A673 (cell line): ENCODE data around the gene KYNU. TPM values are rescaled to one million over a fixed set of nuclear protein-coding genes. Genes with fewer than 3 reads are reported as not detected.
A peak's percentile ranks its signal among the peaks of the same experiment; 100 is the strongest.

Source experiments
- BruUV-seq: library from RNA; stranded (reverse); fragments of 400-500 nt; replicated peaks from 2 replicates; lab custom pipeline; 2021; lab: Mats Ljungman, UMichigan
- CTCF ChIA-PET: fragments of 300-600 bp; sonication (Branson Sonifier 250); formaldehyde crosslinking; loops from one replicate; lab custom pipeline; 2022; ENCODE audit warnings: antibody characterized with exemption; lab: Charles Lee
- POLR2A ChIA-PET: fragments of 300-600 bp; sonication (Branson Sonifier 250); formaldehyde crosslinking; loops from one replicate; lab custom pipeline; 2022; ENCODE audit warnings: antibody characterized with exemption; ENCODE audit not compliant: low non-redundant PET; lab: Charles Lee
- DNase-seq: peaks from one replicate; pipeline ENCODE4 v3.0.0-alpha.2; 2015; ENCODE audit warnings: low spot score
- H3K27ac ChIP-seq: fragments of 200-600 bp; sonication (generic); 2 replicates; pipeline ENCODE4 v1.5.1; 2016; ENCODE audit warnings: mixed run types, low read depth, mild to moderate bottlenecking, mixed read lengths, antibody characterized with exemption, low read length; ENCODE audit not compliant: poor library complexity, severe bottlenecking
- H3K27me3 ChIP-seq: fragments of 200-600 bp; sonication (generic); replicated peaks from 2 replicates; pipeline ENCODE4 v1.6.1; 2017; ENCODE audit warnings: mixed run types, low read depth, mild to moderate bottlenecking, mixed read lengths, antibody characterized with exemption, low read length; ENCODE audit not compliant: insufficient read depth, poor library complexity
- H3K36me3 ChIP-seq: fragments of 200-600 bp; sonication (generic); 2 replicates; pipeline ENCODE4 v1.6.1; 2016; ENCODE audit warnings: mixed run types, mild to moderate bottlenecking, mixed read lengths, antibody characterized with exemption, low read length; ENCODE audit not compliant: insufficient read depth, poor library complexity, severe bottlenecking
- H3K4me1 ChIP-seq: fragments of 200-600 bp; sonication (generic); 2 replicates; pipeline ENCODE4 v1.6.1; 2017; ENCODE audit warnings: mixed run types, mild to moderate bottlenecking, mixed read lengths, antibody characterized with exemption, low read length; ENCODE audit not compliant: insufficient read depth, poor library complexity, severe bottlenecking
- H3K4me3 ChIP-seq: fragments of 200-600 bp; sonication (generic); 2 replicates; pipeline ENCODE4 v1.5.1; 2016; ENCODE audit warnings: low read depth, mixed run types, mild to moderate bottlenecking, mixed read lengths, low read length; ENCODE audit not compliant: poor library complexity, severe bottlenecking
- H3K9me3 ChIP-seq: fragments of 200-600 bp; sonication (generic); 2 replicates; pipeline ENCODE4 v1.6.1; 2016; ENCODE audit warnings: mixed run types, low read depth, mild to moderate bottlenecking, mixed read lengths, antibody characterized with exemption, low read length; ENCODE audit not compliant: poor library complexity, severe bottlenecking
- EZH2 ChIP-seq: fragments of 200-600 bp; sonication (generic); IDR thresholded peaks from 2 replicates; pipeline ENCODE4 v1.6.1; 2017; ENCODE audit warnings: borderline replicate concordance, low read depth, mild to moderate bottlenecking, mixed read lengths, antibody characterized with exemption, low read length; ENCODE audit not compliant: poor library complexity, severe bottlenecking
- intact Hi-C: fragments of 100-400 bp; cut with micrococcal nuclease; formaldehyde crosslinking; loops from one replicate; pipeline ENCODE4 v1.10.0; 2022; ENCODE audit not compliant: unreplicated experiment
- total RNA-seq: library from RNA; stranded (reverse); gene quantifications from 2 replicates; pipeline ENCODE4 v1.2.3, GENCODE V29; 2021
- TF ChIP-seq, protein P1 (sequence below): fragments of 300-800, 200-600 bp; sonication (generic); conservative IDR thresholded peaks from 2 replicates; pipeline ENCODE4 v1.5.1; 2017; ENCODE audit warnings: low read depth, mild to moderate bottlenecking, antibody characterized with exemption, low read length, moderate library complexity, mixed read lengths

Gene KYNU
- total RNA-seq, 1 experiment from 2014 or later, result 2.5 TPM

DNA sequence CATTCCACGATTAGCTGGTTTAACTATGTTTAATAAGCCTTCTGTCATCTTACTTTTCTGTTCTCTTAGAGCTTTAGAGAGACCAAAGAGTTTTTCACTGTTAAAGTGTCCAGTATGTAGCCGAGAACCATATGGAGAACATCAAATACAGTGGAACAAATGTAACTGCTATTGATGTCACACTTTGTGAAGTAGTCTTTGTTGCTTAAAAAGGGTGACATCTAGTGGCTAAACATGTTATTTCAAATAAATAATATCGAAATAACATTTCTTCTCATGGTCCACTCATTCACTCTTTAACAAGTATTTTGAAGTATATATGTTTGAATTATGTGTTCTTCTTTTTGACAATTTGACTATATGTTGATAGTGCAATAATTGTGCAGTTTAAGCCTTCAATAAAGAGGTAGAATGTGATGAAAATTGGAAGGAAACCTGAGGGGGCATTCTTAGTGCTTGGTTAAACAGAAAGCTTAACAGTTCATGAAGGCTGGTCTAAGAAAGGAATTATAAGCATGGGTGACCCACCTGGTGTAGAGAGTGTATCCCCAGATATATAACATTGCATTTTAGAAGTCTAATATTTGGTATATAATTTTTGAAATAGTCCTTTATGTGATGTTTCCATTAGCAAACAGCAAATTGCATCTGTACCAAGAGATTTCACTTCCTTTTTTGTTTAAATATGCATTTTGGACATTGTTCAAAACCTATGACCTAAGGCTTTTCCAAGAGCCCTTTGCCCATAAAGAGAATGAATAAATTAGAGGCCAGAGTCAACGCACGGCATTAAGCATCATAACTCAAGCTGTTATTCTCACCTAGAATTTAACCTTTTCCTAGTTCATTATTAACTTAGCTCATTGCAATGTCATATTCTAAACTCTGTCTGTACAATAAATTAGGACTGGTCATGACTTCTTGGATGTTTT, 112.1 kb downstream of the KYNU start:
- peak; percentile 73 for DNase-seq
- no peaks in the 10 kb centered on the region for H3K9me3 ChIP-seq
- intact Hi-C loops, result loop anchor here (10.0 kb wide), 1 partner anchor 825 kb away; no protein-coding TSS in a partner anchor
- H3K4me1 ChIP-seq, result peaks cover 10% of the 10 kb centered on the region
- TF ChIP-seq EZH2, result no peak
- TF ChIP-seq, protein P1, sequence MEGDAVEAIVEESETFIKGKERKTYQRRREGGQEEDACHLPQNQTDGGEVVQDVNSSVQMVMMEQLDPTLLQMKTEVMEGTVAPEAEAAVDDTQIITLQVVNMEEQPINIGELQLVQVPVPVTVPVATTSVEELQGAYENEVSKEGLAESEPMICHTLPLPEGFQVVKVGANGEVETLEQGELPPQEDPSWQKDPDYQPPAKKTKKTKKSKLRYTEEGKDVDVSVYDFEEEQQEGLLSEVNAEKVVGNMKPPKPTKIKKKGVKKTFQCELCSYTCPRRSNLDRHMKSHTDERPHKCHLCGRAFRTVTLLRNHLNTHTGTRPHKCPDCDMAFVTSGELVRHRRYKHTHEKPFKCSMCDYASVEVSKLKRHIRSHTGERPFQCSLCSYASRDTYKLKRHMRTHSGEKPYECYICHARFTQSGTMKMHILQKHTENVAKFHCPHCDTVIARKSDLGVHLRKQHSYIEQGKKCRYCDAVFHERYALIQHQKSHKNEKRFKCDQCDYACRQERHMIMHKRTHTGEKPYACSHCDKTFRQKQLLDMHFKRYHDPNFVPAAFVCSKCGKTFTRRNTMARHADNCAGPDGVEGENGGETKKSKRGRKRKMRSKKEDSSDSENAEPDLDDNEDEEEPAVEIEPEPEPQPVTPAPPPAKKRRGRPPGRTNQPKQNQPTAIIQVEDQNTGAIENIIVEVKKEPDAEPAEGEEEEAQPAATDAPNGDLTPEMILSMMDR, result peak; percentile 59
- H3K27me3 ChIP-seq, result no peaks in the 10 kb centered on the region
- H3K4me3 ChIP-seq, result no peak overlapping the region
- H3K27ac ChIP-seq, result no peak overlapping the region
- CTCF ChIA-PET, result interaction anchor here (0.6 to 1.1 kb wide), 2 partner anchors 45 to 636 kb away, joined by 3 read pairs; no protein-coding TSS in a partner anchor
- POLR2A ChIA-PET, result interaction anchor here (0.8 kb wide), 1 partner anchor 486 kb away, joined by 3 read pairs; no protein-coding TSS in a partner anchor
- no TSS peak for BruUV-seq
- H3K36me3 ChIP-seq, result no peaks in the 10 kb centered on the region

DNA sequence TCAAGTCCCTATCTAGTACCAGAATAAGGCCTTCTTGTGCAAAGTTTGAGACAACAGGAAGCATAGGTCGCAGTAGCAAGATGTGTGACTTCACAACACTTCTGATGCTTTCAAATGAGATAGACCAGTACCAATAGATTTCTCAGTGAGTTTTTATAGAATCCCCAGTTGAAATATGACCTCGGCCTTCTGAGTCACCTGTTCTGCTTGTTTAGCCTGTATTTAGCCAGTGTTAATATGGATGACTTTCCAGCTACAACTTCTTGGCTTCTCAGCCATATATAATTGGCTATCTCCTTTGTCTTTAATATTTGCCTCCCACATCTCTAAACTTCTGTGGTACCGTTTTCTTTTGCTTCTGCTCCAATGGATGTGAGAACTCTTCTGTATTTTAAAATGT, 113.8 kb downstream of the KYNU start:
- Histone ChIP-seq H3K9me3 (no peaks in the 10 kb centered on the region), H3K27ac (no peak overlapping the region), H3K27me3 (no peaks in the 10 kb centered on the region), H3K4me1 (peaks cover 10% of the 10 kb centered on the region), H3K36me3 (no peaks in the 10 kb centered on the region), H3K4me3 (no peak overlapping the region)
- intact Hi-C loops, result no loop called here
- POLR2A ChIA-PET, result no interaction called here
- BruUV-seq, result no TSS peak
- TF ChIP-seq, protein P1, result no peak
- TF ChIP-seq EZH2, result no peak
- CTCF ChIA-PET, result no interaction called here
- DNase-seq, result no peak

DNA sequence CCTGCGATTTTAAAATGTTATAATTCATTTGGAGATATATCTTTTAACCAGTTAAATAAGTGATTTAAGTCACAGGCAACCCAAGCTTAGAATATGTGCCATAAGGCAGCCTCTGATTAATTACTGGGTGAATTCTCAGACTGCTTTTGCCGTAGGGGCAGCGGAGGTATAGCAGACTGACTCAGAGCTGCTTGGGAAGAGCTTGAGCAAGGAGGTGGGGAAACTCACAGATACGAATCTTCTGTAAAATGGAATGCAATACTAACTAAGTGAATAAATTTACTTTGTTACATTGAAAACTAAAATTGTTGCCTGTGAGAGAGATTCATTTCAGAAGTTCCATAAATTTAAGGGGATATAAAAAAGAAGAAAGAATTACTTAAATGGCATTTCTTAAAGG, 115.4 kb downstream of the KYNU start:
- Histone ChIP-seq H3K27me3 (no peaks in the 10 kb centered on the region), H3K9me3 (no peaks in the 10 kb centered on the region), H3K4me1 (peaks cover 10% of the 10 kb centered on the region), H3K27ac (no peak overlapping the region), H3K4me3 (no peak overlapping the region), H3K36me3 (no peaks in the 10 kb centered on the region)
- POLR2A ChIA-PET, result no interaction called here
- no TSS peak for BruUV-seq
- TF ChIP-seq EZH2, result no peak
- TF ChIP-seq, protein P1, result no peak
- DNase-seq, result no peak
- intact Hi-C loops, result no loop called here
- CTCF ChIA-PET, result no interaction called here
